GM12872 (cell line): ENCODE results near the gene TMEM273.

ENCODE experiments used
- TF ChIP-seq, protein P1 (sequence below): IDR thresholded peaks from 3 replicates; pipeline ENCODE4 v1.5.1; 2011; ENCODE audit warnings: low read depth, mild to moderate bottlenecking, low read length, moderate library complexity; ENCODE audit not compliant: insufficient read depth

TMEM273 gene

DNA sequence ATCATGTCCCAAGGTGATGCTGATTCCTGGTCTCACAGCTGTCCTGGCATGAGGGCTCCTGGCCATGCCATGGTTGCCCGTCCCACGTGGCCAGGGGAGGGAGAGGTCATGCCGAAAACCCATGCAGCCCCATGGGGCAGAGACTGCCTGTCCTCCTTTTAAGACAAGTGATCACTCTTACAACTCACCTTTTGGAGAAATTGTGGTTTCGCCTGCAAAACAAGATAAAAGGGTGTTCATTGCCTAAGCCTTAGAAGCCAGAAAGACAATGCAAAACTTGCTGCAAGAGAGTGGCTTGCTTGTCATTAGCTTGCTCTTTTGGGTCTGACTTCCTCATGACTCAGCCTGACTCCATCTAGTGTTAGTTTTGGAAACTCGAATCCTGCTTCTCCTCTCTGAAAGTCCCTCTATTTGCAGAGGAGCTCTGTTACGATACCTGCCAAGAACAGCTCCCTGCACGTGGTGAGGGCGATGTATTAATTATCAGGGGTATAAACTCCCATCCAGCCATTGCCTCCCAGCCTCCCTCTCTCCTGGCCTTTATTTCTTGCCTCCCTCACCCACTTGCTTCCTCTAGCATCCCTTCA lies 26.7 kb downstream of the TMEM273 start:
- TF ChIP-seq, protein P1, sequence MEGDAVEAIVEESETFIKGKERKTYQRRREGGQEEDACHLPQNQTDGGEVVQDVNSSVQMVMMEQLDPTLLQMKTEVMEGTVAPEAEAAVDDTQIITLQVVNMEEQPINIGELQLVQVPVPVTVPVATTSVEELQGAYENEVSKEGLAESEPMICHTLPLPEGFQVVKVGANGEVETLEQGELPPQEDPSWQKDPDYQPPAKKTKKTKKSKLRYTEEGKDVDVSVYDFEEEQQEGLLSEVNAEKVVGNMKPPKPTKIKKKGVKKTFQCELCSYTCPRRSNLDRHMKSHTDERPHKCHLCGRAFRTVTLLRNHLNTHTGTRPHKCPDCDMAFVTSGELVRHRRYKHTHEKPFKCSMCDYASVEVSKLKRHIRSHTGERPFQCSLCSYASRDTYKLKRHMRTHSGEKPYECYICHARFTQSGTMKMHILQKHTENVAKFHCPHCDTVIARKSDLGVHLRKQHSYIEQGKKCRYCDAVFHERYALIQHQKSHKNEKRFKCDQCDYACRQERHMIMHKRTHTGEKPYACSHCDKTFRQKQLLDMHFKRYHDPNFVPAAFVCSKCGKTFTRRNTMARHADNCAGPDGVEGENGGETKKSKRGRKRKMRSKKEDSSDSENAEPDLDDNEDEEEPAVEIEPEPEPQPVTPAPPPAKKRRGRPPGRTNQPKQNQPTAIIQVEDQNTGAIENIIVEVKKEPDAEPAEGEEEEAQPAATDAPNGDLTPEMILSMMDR, result peak; percentile 37; the same call in 1 of the 3 replicates

DNA sequence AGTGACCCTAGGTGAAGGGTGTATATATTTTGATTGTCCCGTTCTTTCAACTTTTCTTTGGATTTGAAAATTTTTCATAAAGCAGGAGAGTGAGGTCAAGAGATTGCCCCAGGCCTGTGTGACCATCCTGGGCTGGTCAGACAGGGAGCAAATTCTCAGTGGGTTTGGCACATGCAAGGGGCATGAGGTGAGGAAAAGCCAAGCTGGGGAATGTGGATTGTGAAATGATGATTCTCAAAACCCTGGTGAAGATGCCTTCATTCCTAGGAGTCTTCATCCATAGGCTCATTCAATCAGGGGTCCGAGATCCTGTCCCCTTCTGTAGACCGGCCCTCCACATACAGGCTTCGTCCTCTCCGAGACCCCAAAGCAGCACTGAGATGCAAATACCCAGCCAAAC lies 27.4 kb downstream of the TMEM273 start:
- TF ChIP-seq, protein P1, result no peak

DNA sequence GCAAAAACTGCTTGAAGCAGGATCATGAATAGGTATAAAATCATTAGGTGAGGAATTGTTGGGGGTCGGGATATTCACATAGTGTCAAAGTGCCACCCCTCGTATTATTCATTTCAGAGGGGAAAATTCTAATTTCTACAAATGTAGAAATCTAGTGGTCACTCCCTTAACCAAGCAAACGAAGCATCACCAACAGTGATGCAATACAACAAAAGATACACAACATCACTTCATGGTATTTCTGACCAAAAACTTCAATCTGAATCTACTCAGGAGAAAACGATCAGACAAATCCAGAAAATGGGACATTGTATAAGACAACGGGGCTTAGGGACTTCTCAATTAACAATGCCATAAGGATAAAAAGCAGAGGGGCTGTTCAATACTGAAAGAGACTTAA lies 28.1 kb downstream of the TMEM273 start:
- TF ChIP-seq, protein P1, result no peak

DNA sequence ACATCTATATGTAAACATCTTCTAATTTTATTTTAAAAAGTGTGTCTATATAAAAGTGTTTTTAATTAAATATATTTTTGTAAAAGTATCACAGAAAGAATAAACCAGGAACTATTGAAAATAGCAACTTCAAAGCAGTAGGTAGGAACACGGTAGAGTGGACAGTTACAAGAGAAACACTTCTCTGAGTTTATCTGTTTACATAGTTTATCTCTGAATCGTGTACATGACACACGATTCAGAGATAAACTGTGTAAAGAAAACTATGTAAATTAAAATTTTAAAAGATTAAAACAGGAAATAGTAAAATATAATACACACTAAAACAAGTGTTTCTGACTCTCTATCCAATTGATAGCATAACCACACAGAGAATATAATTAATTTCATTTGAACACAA lies 29.3 kb downstream of the TMEM273 start:
- TF ChIP-seq, protein P1, result no peak

DNA sequence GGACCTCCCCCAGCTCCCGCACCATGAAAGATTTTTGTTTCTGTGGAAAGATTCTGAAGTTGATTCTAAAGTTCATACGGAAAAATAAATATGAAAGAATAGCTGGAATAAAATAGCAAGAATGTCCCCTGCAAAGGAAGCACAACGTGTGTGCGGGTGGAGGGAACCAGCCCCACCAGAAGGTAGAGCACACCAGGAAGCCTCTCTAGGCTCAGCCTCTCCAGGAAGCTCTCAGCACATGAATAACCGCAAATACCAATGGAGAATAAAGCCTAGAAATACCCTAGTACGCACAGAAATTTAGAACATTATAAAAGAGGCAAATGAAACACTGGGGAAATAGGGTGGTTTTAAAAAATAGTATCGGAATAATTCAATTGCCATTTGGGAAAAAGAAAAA lies 29.8 kb downstream of the TMEM273 start:
- TF ChIP-seq, protein P1, result no peak

DNA sequence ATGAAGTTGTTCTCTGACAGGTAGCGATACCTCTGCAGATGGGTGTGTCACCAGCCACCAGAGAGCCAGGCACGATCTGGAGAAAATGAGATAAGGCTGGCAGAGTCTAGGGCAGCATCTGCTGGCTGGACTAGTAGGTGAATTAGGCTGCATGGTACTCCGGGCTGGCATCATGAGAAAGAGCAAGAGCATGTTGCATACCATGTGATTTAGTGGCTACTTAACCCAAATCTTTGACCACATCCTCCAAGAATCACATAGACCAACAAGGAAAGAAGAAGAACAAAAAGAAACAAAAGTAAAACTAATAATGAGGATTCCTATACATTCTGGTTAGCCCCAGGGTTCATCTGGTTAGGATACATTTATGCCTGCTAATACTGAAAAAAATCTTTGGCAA lies 31.0 kb downstream of the TMEM273 start:
- TF ChIP-seq, protein P1, result no peak

DNA sequence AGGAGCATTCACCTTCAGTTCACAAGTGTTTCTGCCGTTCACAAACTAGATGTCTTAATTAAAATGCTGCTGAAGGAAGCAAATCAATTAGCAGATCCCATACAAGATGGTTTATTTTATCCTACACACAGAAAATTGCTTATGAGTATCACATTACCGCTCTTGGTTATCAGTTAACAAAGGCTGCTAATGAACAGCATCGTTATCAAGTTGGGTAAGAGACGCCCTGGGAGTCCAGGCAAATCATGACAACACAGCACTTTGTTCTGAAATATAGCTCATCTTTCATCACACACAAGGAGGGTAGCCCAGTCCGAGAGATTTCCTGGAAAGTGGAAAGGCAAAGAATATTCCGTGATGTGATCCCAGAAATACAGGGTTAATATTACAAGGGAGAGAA lies 33.5 kb downstream of the TMEM273 start:
- TF ChIP-seq, protein P1, result no peak
